Osteocyte (in vitro differentiated cells): ENCODE results near the gene ACAP2. TPM values are rescaled to one million over a fixed set of nuclear protein-coding genes. Genes with fewer than 3 reads are reported as not detected.

Experiments used
- DNase-seq: peaks from one replicate; pipeline ENCODE4 v3.0.0; 2021; ENCODE audit warnings: mixed read lengths; ENCODE audit not compliant: unreplicated experiment; ENCODE audit errors: extremely low spot score
- H3K27ac Mint-ChIP-seq: one replicate; pipeline ENCODE4 v1.8.0; 2021; ENCODE audit warnings: mild to moderate bottlenecking, mixed read lengths; ENCODE audit not compliant: unreplicated experiment
- H3K27me3 Mint-ChIP-seq: one replicate; pipeline ENCODE4 v1.8.0; 2021; ENCODE audit warnings: mixed read lengths; ENCODE audit not compliant: unreplicated experiment
- H3K36me3 Mint-ChIP-seq: one replicate; pipeline ENCODE4 v1.8.0; 2021; ENCODE audit warnings: mixed read lengths; ENCODE audit not compliant: unreplicated experiment
- H3K4me1 Mint-ChIP-seq: one replicate; pipeline ENCODE4 v1.8.0; 2021; ENCODE audit warnings: mixed read lengths; ENCODE audit not compliant: unreplicated experiment
- H3K4me3 Mint-ChIP-seq: one replicate; pipeline ENCODE4 v1.8.0; 2021; ENCODE audit warnings: mild to moderate bottlenecking, moderate library complexity, mixed read lengths; ENCODE audit not compliant: unreplicated experiment
- H3K9me3 Mint-ChIP-seq: one replicate; pipeline ENCODE4 v1.8.0; 2021; ENCODE audit warnings: mixed read lengths; ENCODE audit not compliant: unreplicated experiment
- CTCF ChIP-seq: fragments of 200-600 bp; sonication (generic); IDR thresholded peaks from 2 replicates; pipeline ENCODE4 v1.5.0; 2021; ENCODE audit warnings: antibody characterized with exemption, mild to moderate bottlenecking, moderate library complexity
- total RNA-seq: library from RNA; stranded (reverse); gene quantifications from 2 replicates; pipeline ENCODE4 v1.2.1, GENCODE V29; 2021

ACAP2 gene
- total RNA-seq, 1 donor from 2014 or later, result 55.1 TPM

GRCh38 chr3:195394024-195394423 is 48.8 kb downstream of the ACAP2 start:
- Mint-ChIP-seq H3K4me3 (no peak overlapping the region), H3K9me3 (no peaks in the 10 kb centered on the region), H3K27ac (no peak overlapping the region), H3K36me3 (no peaks in the 10 kb centered on the region), H3K27me3 (no peaks in the 10 kb centered on the region), H3K4me1 (peaks cover 14% of the 10 kb centered on the region)
- no peak for DNase-seq
- no peak for TF ChIP-seq CTCF

GRCh38 chr3:195388380-195388779 is 54.4 kb downstream of the ACAP2 start:
- H3K36me3 Mint-ChIP-seq, result peaks cover 9% of the 10 kb centered on the region
- no peak for TF ChIP-seq CTCF
- peaks cover 11% of the 10 kb centered on the region for H3K4me1 Mint-ChIP-seq
- H3K27ac Mint-ChIP-seq, result no peak overlapping the region
- DNase-seq, result no peak
- H3K27me3 Mint-ChIP-seq, result no peaks in the 10 kb centered on the region
- no peak overlapping the region for H3K4me3 Mint-ChIP-seq
- H3K9me3 Mint-ChIP-seq, result no peaks in the 10 kb centered on the region

GRCh38 chr3:195386739-195387138 is 56.1 kb downstream of the ACAP2 start:
- no peak for TF ChIP-seq CTCF
- no peaks in the 10 kb centered on the region for H3K27me3 Mint-ChIP-seq
- H3K27ac Mint-ChIP-seq, result peak overlapping the region; percentile 12
- no peak for DNase-seq
- peaks cover 19% of the 10 kb centered on the region for H3K4me1 Mint-ChIP-seq
- peaks cover 9% of the 10 kb centered on the region for H3K36me3 Mint-ChIP-seq
- no peak overlapping the region for H3K4me3 Mint-ChIP-seq
- H3K9me3 Mint-ChIP-seq, result no peaks in the 10 kb centered on the region

- Mint-ChIP-seq H3K27me3 (no peaks in the 10 kb centered on the region), H3K36me3 (peaks cover 13% of the 10 kb centered on the region), H3K4me3 (no peak overlapping the region), H3K9me3 (no peaks in the 10 kb centered on the region), H3K27ac (no peak overlapping the region), H3K4me1 (peaks cover 27% of the 10 kb centered on the region)
- DNase-seq, result no peak
- TF ChIP-seq CTCF, result no peak
These were observed 57.3 kb downstream of the ACAP2 start for GRCh38 chr3:195385526-195385925.

GRCh38 chr3:195384952-195385351 is 57.9 kb downstream of the ACAP2 start:
- no peak for DNase-seq
- no peak overlapping the region for H3K4me3 Mint-ChIP-seq
- no peaks in the 10 kb centered on the region for H3K27me3 Mint-ChIP-seq
- peaks cover 13% of the 10 kb centered on the region for H3K36me3 Mint-ChIP-seq
- peaks cover 27% of the 10 kb centered on the region for H3K4me1 Mint-ChIP-seq
- TF ChIP-seq CTCF, result no peak
- H3K9me3 Mint-ChIP-seq, result no peaks in the 10 kb centered on the region
- no peak overlapping the region for H3K27ac Mint-ChIP-seq
